Cortex of kidney (tissue), 1 donor: ENCODE measurements around the gene URB2.
"Not testable (repeated sequence)": the region's sequence is repeated elsewhere in the genome, so short reads cannot be mapped to it uniquely, and the experiment has no call there.

Experiments
- DNase-seq: peaks from one replicate; lab custom pipeline; 2025; lab: John Stamatoyannopoulos, UW

The URB2 gene

GRCh38 chr1:229625915-229626831 lies at the start of gene URB2, which contains the start of gene TAF5L:
TSS of gene URB2 (plus strand) at chr1:229626247. CDS start at chr1:229627634, 1,387 bp downstream.
TSS of gene TAF5L (minus strand) at chr1:229626122. CDS start at chr1:229614482, 11,640 bp downstream.
- peak; percentile 77 for DNase-seq

GRCh38 chr1:229578168-229579058 lies 47.6 kb upstream of the URB2 start:
- DNase-seq: no peak

- DNase-seq: no peak
These were observed 46.9 kb upstream of the URB2 start for GRCh38 chr1:229579059-229579673.

- no peak for DNase-seq
These were observed 44.6 kb upstream of the URB2 start for GRCh38 chr1:229581485-229581884.

- DNase-seq: no peak
These were observed 43.9 kb upstream of the URB2 start for GRCh38 chr1:229582011-229582694.

- no peak for DNase-seq
These were observed 43.3 kb upstream of the URB2 start for GRCh38 chr1:229582715-229583114.

- no peak for DNase-seq
These were observed 40.7 kb upstream of the URB2 start for GRCh38 chr1:229585338-229585737.

GRCh38 chr1:229590119-229590518 lies 35.9 kb upstream of the URB2 start:
- DNase-seq: no peak

- DNase-seq: no peak
These were observed 32.2 kb upstream of the URB2 start for GRCh38 chr1:229593800-229594199.

GRCh38 chr1:229594227-229595008 lies 31.6 kb upstream of the URB2 start:
- no peak for DNase-seq

- not testable (repeated sequence) for DNase-seq
These were observed 30.2 kb upstream of the URB2 start for GRCh38 chr1:229595876-229596275.

GRCh38 chr1:229596925-229597699 lies 28.9 kb upstream of the URB2 start:
- DNase-seq: no peak

GRCh38 chr1:229597877-229598276 lies 28.2 kb upstream of the URB2 start:
- DNase-seq: no peak

- DNase-seq: no peak
These were observed 26.7 kb upstream of the URB2 start for GRCh38 chr1:229599218-229599954.

- no peak for DNase-seq
These were observed 25.8 kb upstream of the URB2 start for GRCh38 chr1:229600229-229600628.

GRCh38 chr1:229603371-229604005 lies 22.6 kb upstream of the URB2 start:
- no peak for DNase-seq

- no peak for DNase-seq
These were observed 18.7 kb upstream of the URB2 start for GRCh38 chr1:229607370-229607769.

GRCh38 chr1:229608590-229608989 lies 17.5 kb upstream of the URB2 start:
- DNase-seq: no peak

- DNase-seq: no peak
These were observed 12.1 kb upstream of the URB2 start for GRCh38 chr1:229613938-229614337.
